HepG2 (cell line): Measurements from ENCODE around the gene GSTP1. TPM values are rescaled to one million over a fixed set of nuclear protein-coding genes. Genes with fewer than 3 reads are reported as not detected.

Source experiments
- ATAC-seq: fragments of 200-7000 bp; cut with Tn5 transposase; 3 replicates; pipeline ENCODE4 v1.9.1; 2020; ENCODE audit warnings: mild to moderate bottlenecking, moderate library complexity
- BruUV-seq: library from RNA; stranded (reverse); fragments of 400-500 nt; replicated peaks from 2 replicates; lab custom pipeline; 2021; lab: Mats Ljungman, UMichigan
- CTCF ChIA-PET: fragments of 300-600 bp; formaldehyde crosslinking; extraction: SDS; loops from one replicate; lab custom pipeline; 2021; ENCODE audit warnings: low total read pairs, inconsistent platforms, low intra/inter-chr PET ratio; lab: Yijun Ruan, JAX
- POLR2A ChIA-PET: fragments of 350-600 bp; sonication (Branson Sonifier 250); formaldehyde crosslinking; loops from one replicate; lab custom pipeline; 2020; ENCODE audit warnings: antibody characterized with exemption, inconsistent platforms; lab: Yijun Ruan, JAX
- DNase-seq: peaks from one replicate; pipeline ENCODE4 v3.0.0-alpha.2; 2015; ENCODE audit warnings: low spot score
- FAIRE-seq: peaks from 3 replicates; lab custom pipeline; 2011; peaks lifted over from hg19 to GRCh38; lab: Jason Lieb, UNC
- H2AFZ ChIP-seq: one replicate; pipeline ENCODE4 v1.6.1; 2011; ENCODE audit warnings: low read length, inconsistent platforms
- H3K27ac ChIP-seq: fragments of 300-600 bp; 3 replicates; pipeline ENCODE4 v1.8.0; 2011; ENCODE audit warnings: mixed run types, mild to moderate bottlenecking, mixed read lengths, low read length, inconsistent platforms; ENCODE audit not compliant: insufficient read depth; ENCODE audit errors: extremely low read length
- H3K27me3 ChIP-seq, 2 experiments: fragments of 200-600 bp in 1 of 2; 2 replicates in 1 of 2; 3 replicates in 1 of 2; pipeline versions ENCODE4 v1.6.0 to v1.8.0; 2011; ENCODE audit warnings: low read length in 2 of 2, mild to moderate bottlenecking in 2 of 2, moderate library complexity in 2 of 2, inconsistent platforms in 1 of 2; ENCODE audit not compliant: insufficient read depth in 2 of 2, control insufficient read depth in 1 of 2
- H3K36me3 ChIP-seq, 2 experiments: fragments of 200-600 bp in 1 of 2; replicated peaks in 1 of 2; 2 replicates in 1 of 2; 3 replicates in 1 of 2; pipeline versions ENCODE4 v1.5.1 to v1.8.0; 2011; ENCODE audit warnings: low read length in 2 of 2, inconsistent platforms in 1 of 2; ENCODE audit not compliant: insufficient read depth in 2 of 2, control insufficient read depth in 1 of 2
- H3K4me1 ChIP-seq: 2 replicates; pipeline ENCODE4 v1.5.1; 2012; ENCODE audit warnings: low read length, inconsistent platforms; ENCODE audit not compliant: insufficient read depth
- H3K4me2 ChIP-seq: 2 replicates; pipeline ENCODE4 v1.6.0; 2011; ENCODE audit warnings: low read depth, low read length, inconsistent platforms
- H3K4me3 ChIP-seq, 3 experiments: fragments of 200-600 bp in 1 of 3; sonication (generic), shearing (Covaris generic) in 1 of 3; replicated peaks in 1 of 3; 2 replicates each; pipeline ENCODE4 v1.5.1; 2011 to 2016; ENCODE audit warnings: low read length in 3 of 3, inconsistent platforms in 2 of 3, low read depth in 2 of 3, mild to moderate bottlenecking in 2 of 3, control low read depth in 1 of 3, mixed read lengths in 1 of 3; ENCODE audit not compliant: insufficient read depth in 1 of 3
- H3K79me2 ChIP-seq: one replicate; pipeline ENCODE4 v1.6.1; 2011; ENCODE audit warnings: low read length, inconsistent platforms; ENCODE audit not compliant: insufficient read depth
- H3K9ac ChIP-seq: 2 replicates; pipeline ENCODE4 v1.6.0; 2011; ENCODE audit warnings: mild to moderate bottlenecking, low read depth, low read length, inconsistent platforms; ENCODE audit not compliant: insufficient read depth
- H3K9me3 ChIP-seq: 2 replicates; pipeline ENCODE4 v1.5.1; 2012; ENCODE audit warnings: mild to moderate bottlenecking, low read length
- H4K20me1 ChIP-seq: 2 replicates; pipeline ENCODE4 v1.6.0; 2011; ENCODE audit warnings: inconsistent platforms, mild to moderate bottlenecking, low read length, moderate library complexity; ENCODE audit not compliant: insufficient read depth
- ASH2L ChIP-seq: fragments of 300-600, 200-600 bp; sonication (generic); IDR thresholded peaks from 2 replicates; pipeline ENCODE4 v1.7.0; 2017; ENCODE audit warnings: low read depth, mild to moderate bottlenecking, moderate library complexity, mixed read lengths, low read length; ENCODE audit not compliant: insufficient read length
- CENPT ChIP-seq: sonication (generic); formaldehyde crosslinking; IDR thresholded peaks from 2 replicates; pipeline ENCODE4 v1.8.0; 2022; ENCODE audit warnings: low read depth, mild to moderate bottlenecking, moderate library complexity, missing genetic modification reagents
- EP300 ChIP-seq, 3 experiments: sonication (generic) in 1 of 3; formaldehyde crosslinking in 1 of 3; IDR thresholded peaks; 2 replicates each; pipeline versions ENCODE4 v1.5.1 to v1.6.1; 2011 to 2020; ENCODE audit warnings: low read depth in 2 of 3, low read length in 2 of 3, borderline replicate concordance in 1 of 3, improper control_type of control experiment in 1 of 3, mild to moderate bottlenecking in 1 of 3, missing genetic modification reagents in 1 of 3, moderate library complexity in 1 of 3
- MED1 ChIP-seq: sonication (generic); formaldehyde crosslinking; IDR thresholded peaks from 2 replicates; pipeline ENCODE4 v1.4.0; 2020; ENCODE audit warnings: missing genetic modification reagents
- NR2F6 ChIP-seq, 2 experiments: IDR thresholded peaks; 2 replicates each; pipeline ENCODE4 v1.6.1; 2016; ENCODE audit warnings: antibody characterized with exemption in 1 of 2, mild to moderate bottlenecking in 1 of 2
- POLR2AphosphoS5 ChIP-seq: IDR thresholded peaks from 2 replicates; pipeline ENCODE4 v1.6.1; 2012; ENCODE audit warnings: low read depth, low read length
- PPARG ChIP-seq: conservative IDR thresholded peaks from 2 replicates; pipeline ENCODE4 v1.6.1; 2016; ENCODE audit warnings: missing biosample characterization, missing genetic modification reagents
- RARA ChIP-seq: IDR thresholded peaks from 2 replicates; pipeline ENCODE4 v1.6.1; 2016; ENCODE audit warnings: missing genetic modification reagents, missing compliant biosample characterization
- RBM39 ChIP-seq: fragments of 200-400 bp; formaldehyde crosslinking; IDR thresholded peaks from one replicate; pipeline ENCODE4 v1.6.1; 2018; ENCODE audit warnings: antibody characterized with exemption, mild to moderate bottlenecking, low read depth, low read length; ENCODE audit not compliant: poor library complexity, severe bottlenecking
- SETDB1 ChIP-seq: sonication (generic); formaldehyde crosslinking; IDR thresholded peaks from 2 replicates; pipeline ENCODE4 v1.5.1; 2020; ENCODE audit warnings: missing genetic modification reagents, mild to moderate bottlenecking, borderline replicate concordance
- TARDBP ChIP-seq: sonication (generic); formaldehyde crosslinking; IDR thresholded peaks from 2 replicates; pipeline ENCODE4 v1.8.0; 2022; ENCODE audit warnings: mild to moderate bottlenecking, missing genetic modification reagents
- ZKSCAN5 ChIP-seq: sonication (generic); formaldehyde crosslinking; IDR thresholded peaks from 2 replicates; pipeline ENCODE4 v1.5.1; 2020; ENCODE audit warnings: mild to moderate bottlenecking, missing genetic modification reagents
- ZNF136 ChIP-seq: sonication (generic); formaldehyde crosslinking; IDR thresholded peaks from 2 replicates; pipeline ENCODE4 v1.8.1; 2022; ENCODE audit warnings: low read depth, mild to moderate bottlenecking, moderate library complexity, missing genetic modification reagents
- ZNF644 ChIP-seq: IDR thresholded peaks from 2 replicates; pipeline ENCODE4 v1.6.1; 2016; ENCODE audit warnings: low read depth
- ZNF878 ChIP-seq: sonication (generic); formaldehyde crosslinking; IDR thresholded peaks from 2 replicates; pipeline ENCODE4 v1.8.1; 2023; ENCODE audit warnings: mild to moderate bottlenecking, missing genetic modification reagents, moderate library complexity
- WGBS: methylation state at CpG from one replicate; pipeline ENCODE4 v1.1.6; 2017; ENCODE audit warnings: low lambda C conversion rate; 5-methylcytosine and 5-hydroxymethylcytosine counted together
- in situ Hi-C: cut with HindIII; loops from 2 replicates; pipeline ENCODE4 v1.10.0; 2017; ENCODE audit warnings: low pct_unique_long_range_greater_than_20kb; ENCODE audit not compliant: extremely low pct_ligation_motif_present
- intact Hi-C: fragments of 100-400 bp; cut with micrococcal nuclease; formaldehyde crosslinking; loops from one replicate; pipeline ENCODE4 v1.10.0; 2022; ENCODE audit not compliant: unreplicated experiment
- polyA plus RNA-seq, 8 experiments: library from polyadenylated mRNA; depleted of rRNA in 3 of 8; stranded (reverse) in 7 of 8; unstranded in 1 of 8; fragments of >200 nt; fragmentation: Illumina TruSeq in 4 of 8; extraction: Trizol in 4 of 8; gene quantifications; 2 replicates each; pipeline versions ENCODE4 v1.2.1 to v1.2.3, GENCODE V29; 2011 to 2016; ENCODE audit warnings: low read depth in 4 of 8, missing spikeins in 1 of 8, mixed read lengths in 1 of 8; ENCODE audit not compliant: insufficient read depth in 1 of 8
- total RNA-seq, 5 experiments: library from RNA; depleted of rRNA; stranded (reverse); fragments of >200 nt; fragmentation: Illumina TruSeq; extraction: Trizol; gene quantifications; 2 replicates each; pipeline ENCODE4 v1.2.3, GENCODE V29; 2016; ENCODE audit warnings: low read depth in 1 of 5
- TF ChIP-seq, protein P1 (sequence below): sonication (generic); formaldehyde crosslinking; IDR thresholded peaks from 2 replicates; pipeline ENCODE4 v1.8.1; 2023; ENCODE audit warnings: missing genetic modification reagents, inconsistent platforms, borderline replicate concordance
- TF ChIP-seq, protein P2 (sequence below): sonication (generic); formaldehyde crosslinking; IDR thresholded peaks from 2 replicates; pipeline ENCODE4 v1.8.0; 2022; ENCODE audit warnings: mild to moderate bottlenecking, missing genetic modification reagents, borderline replicate concordance
- TF ChIP-seq, protein P3 (sequence below): sonication (generic); formaldehyde crosslinking; IDR thresholded peaks from 2 replicates; pipeline ENCODE4 v1.4.0; 2020; ENCODE audit warnings: missing genetic modification reagents, borderline replicate concordance

Gene GSTP1
- total and polyA plus RNA-seq, 2 of the 13 experiments (the other 11 are each of a cell fraction or from before 2014, with no cell fraction given), result not detected

DNA sequence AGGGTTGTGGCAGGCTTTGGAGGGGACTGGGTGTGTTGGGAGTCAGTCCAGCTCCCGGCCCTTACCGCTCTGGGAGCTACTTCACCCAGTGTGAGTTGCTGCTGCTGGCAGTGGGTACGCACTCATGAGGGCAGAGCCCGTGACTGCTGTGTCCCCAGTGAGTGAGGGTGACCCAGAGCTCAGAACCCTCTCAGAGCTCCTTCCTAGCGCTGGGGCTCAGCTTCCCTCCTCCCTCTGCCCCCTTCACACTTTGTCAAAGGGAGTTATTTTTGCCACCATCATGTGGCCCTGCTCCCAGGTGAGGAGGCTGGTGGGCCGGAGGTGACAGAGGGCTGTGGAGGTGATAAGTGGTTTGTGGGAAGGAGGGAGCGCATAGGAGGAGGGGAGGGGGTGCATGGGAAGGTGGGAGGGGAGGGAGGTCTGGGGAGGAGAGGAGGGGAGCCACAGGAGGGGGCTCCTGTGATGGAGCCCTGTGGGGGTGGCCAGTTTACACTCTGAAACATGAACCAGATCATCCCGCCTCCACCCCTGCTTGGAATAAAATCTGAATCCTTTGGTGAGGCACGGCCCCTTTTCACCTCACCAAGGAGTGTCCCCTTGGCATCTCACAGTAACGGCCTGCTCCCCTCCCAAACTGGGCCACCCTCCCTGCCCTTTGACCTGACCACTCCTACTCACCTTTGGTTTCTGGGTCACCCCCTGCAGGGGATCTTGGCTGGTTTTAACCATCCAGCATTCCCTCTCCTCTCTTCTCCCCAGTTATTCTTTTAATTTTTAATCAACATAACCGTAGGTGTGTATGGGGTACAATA is 33.0 kb downstream of the GSTP1 start:
- DNase-seq (no peak), FAIRE-seq (peak; percentile 60), ATAC-seq (peak; percentile 20)
- Histone ChIP-seq H3K36me3 (peaks cover 3 to 7% of the 10 kb centered on the region in 2 experiments; a peak in 3 of 5 replicates), H3K4me1 (peaks cover 45% of the 10 kb centered on the region), H3K4me2 (peak overlapping the region; percentile 54), H3K79me2 (no peaks in the 10 kb centered on the region), H3K9me3 (no peaks in the 10 kb centered on the region), H3K4me3 (peak overlapping the region in 1 of 3 experiments; percentile 35; a peak in 1 of 6 replicates), H2AFZ (no peak overlapping the region), H3K27ac (peak overlapping the region; percentile 81), H3K9ac (peak overlapping the region; percentile 56), H4K20me1 (no peaks in the 10 kb centered on the region), H3K27me3 (no peaks in the 10 kb centered on the region)
- ChIA-PET CTCF (interaction anchor here (2.9 kb wide), 1 partner anchor 43 kb away, joined by 20 read pairs; no protein-coding TSS in a partner anchor), POLR2A (interaction anchor here (0.8 to 3.1 kb wide), 3 partner anchors 10 to 134 kb away, joined by 4 to 52 read pairs (median 5); partner anchors contain the start of genes AIP and NUDT8)
- intact Hi-C loops, result loop anchor here (1.0 kb wide), 2 partner anchors 28 to 43 kb away; no protein-coding TSS in a partner anchor
- WGBS, result 28% methylated on average over 6 of the region's 11 CpGs
- in situ Hi-C loops, result no loop called here
- BruUV-seq, result no TSS peak
- TF ChIP-seq ASH2L (peak; percentile 39), EP300 (IDR thresholded peaks at IDR 0.05; ENCODE audit: low read depth in 2 of 2, low read length in 2 of 2) (no peak), EP300 (CRISPR knock-in tag; IDR thresholded peaks at IDR 0.05; ENCODE audit: borderline replicate concordance) (0 out of 2 replicates have a peak, but pooled peaks have one; percentile 10), NR2F6 (IDR thresholded peaks at IDR 0.05) (peak; percentile 79), NR2F6 (CRISPR knock-in tag; IDR thresholded peaks at IDR 0.05) (no peak), ZNF644 (CRISPR knock-in tag) (0 out of 2 replicates have a peak, but pooled peaks have one; percentile 1), ZNF136 (no peak), SETDB1 (CRISPR knock-in tag) (no peak), MED1 (CRISPR knock-in tag) (no peak), ZKSCAN5 (CRISPR knock-in tag) (peak; percentile 95), PPARG (CRISPR knock-in tag) (peak; percentile 64), RARA (CRISPR knock-in tag) (0 out of 2 replicates have a peak, but pooled peaks have one; percentile 21), POLR2AphosphoS5 (0 out of 2 replicates have a peak, but pooled peaks have one; percentile 25), ZNF878 (CRISPR knock-in tag) (no peak; the same call in 1 of the 2 replicates), TARDBP (CRISPR knock-in tag) (0 out of 2 replicates have a peak, but pooled peaks have one; percentile 9), RBM39 (peak; percentile 28), CENPT (CRISPR knock-in tag) (no peak)
- TF ChIP-seq, protein P1, sequence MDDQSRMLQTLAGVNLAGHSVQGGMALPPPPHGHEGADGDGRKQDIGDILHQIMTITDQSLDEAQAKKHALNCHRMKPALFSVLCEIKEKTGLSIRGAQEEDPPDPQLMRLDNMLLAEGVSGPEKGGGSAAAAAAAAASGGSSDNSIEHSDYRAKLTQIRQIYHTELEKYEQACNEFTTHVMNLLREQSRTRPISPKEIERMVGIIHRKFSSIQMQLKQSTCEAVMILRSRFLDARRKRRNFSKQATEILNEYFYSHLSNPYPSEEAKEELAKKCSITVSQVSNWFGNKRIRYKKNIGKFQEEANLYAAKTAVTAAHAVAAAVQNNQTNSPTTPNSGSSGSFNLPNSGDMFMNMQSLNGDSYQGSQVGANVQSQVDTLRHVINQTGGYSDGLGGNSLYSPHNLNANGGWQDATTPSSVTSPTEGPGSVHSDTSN, result no peak
- TF ChIP-seq, protein P2, sequence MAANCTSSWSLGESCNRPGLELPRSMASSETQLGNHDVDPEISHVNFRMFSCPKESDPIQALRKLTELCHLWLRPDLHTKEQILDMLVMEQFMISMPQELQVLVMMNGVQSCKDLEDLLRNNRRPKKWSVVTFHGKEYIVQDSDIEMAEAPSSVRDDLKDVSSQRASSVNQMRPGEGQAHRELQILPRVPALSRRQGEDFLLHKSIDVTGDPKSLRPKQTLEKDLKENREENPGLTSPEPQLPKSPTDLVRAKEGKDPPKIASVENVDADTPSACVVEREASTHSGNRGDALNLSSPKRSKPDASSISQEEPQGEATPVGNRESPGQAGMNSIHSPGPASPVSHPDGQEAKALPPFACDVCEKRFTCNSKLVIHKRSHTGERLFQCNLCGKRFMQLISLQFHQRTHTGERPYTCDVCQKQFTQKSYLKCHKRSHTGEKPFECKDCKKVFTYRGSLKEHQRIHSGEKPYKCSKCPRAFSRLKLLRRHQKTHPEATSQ (CRISPR knock-in tag), result no peak
- TF ChIP-seq, protein P3, sequence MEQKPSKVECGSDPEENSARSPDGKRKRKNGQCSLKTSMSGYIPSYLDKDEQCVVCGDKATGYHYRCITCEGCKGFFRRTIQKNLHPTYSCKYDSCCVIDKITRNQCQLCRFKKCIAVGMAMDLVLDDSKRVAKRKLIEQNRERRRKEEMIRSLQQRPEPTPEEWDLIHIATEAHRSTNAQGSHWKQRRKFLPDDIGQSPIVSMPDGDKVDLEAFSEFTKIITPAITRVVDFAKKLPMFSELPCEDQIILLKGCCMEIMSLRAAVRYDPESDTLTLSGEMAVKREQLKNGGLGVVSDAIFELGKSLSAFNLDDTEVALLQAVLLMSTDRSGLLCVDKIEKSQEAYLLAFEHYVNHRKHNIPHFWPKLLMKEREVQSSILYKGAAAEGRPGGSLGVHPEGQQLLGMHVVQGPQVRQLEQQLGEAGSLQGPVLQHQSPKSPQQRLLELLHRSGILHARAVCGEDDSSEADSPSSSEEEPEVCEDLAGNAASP, result peak; percentile 25; the same call in 1 of the 2 replicates
